Hepatocyte (in vitro differentiated cells): ENCODE results near the gene KCNB1.

Source experiments
- EZH2 ChIP-seq: fragments of 200-600 bp; sonication (generic); IDR thresholded peaks from 2 replicates; pipeline ENCODE4 v1.6.1; 2016; ENCODE audit warnings: antibody characterized with exemption, mild to moderate bottlenecking, borderline replicate concordance
- TF ChIP-seq, protein P1 (sequence below): fragments of 200-600 bp; sonication (generic); IDR thresholded peaks from 2 replicates; pipeline ENCODE4 v1.5.1; 2016; ENCODE audit warnings: antibody characterized with exemption, mild to moderate bottlenecking; ENCODE audit not compliant: poor library complexity

DNA sequence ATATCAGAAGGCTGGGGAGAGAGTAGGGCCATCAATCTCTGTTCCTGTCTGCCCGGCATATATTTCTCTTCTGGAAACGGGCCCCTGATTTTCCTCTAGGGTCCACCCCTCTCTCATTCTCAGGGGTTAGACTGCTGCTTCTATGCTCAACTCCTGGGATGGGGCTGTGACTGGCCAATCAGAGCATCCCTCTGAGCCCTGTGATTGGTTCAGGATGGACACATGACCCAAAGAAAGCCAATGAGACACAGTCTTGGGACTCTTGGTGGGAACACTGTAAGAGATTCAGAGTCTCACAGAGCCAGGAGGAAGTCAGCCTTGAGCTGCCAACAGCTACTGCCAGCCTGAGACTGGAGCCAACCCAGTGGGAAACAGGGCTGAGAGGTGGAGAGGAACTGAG, 31.0 kb upstream of the KCNB1 start:
- no peak for TF ChIP-seq EZH2
- TF ChIP-seq, protein P1, sequence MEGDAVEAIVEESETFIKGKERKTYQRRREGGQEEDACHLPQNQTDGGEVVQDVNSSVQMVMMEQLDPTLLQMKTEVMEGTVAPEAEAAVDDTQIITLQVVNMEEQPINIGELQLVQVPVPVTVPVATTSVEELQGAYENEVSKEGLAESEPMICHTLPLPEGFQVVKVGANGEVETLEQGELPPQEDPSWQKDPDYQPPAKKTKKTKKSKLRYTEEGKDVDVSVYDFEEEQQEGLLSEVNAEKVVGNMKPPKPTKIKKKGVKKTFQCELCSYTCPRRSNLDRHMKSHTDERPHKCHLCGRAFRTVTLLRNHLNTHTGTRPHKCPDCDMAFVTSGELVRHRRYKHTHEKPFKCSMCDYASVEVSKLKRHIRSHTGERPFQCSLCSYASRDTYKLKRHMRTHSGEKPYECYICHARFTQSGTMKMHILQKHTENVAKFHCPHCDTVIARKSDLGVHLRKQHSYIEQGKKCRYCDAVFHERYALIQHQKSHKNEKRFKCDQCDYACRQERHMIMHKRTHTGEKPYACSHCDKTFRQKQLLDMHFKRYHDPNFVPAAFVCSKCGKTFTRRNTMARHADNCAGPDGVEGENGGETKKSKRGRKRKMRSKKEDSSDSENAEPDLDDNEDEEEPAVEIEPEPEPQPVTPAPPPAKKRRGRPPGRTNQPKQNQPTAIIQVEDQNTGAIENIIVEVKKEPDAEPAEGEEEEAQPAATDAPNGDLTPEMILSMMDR: no peak
